A549 treated with AZD9567 at 1 μM for 4 hours (cell line): Measurements from ENCODE around the gene ZSCAN25. TPM values are rescaled to one million over a fixed set of nuclear protein-coding genes. Genes with fewer than 3 reads are reported as not detected.

Source experiments
- total RNA-seq: library from RNA; stranded (reverse); fragments of 200-300 nt; extraction: Qiagen RNA extraction; gene quantifications from 5 replicates; pipeline ENCODE4 v1.2.3, GENCODE V29; 2022; ENCODE audit not compliant: insufficient read depth

The ZSCAN25 gene
- 9.2 to 20.9 TPM (median 9.9 TPM) in 5 replicates for total RNA-seq

DNA sequence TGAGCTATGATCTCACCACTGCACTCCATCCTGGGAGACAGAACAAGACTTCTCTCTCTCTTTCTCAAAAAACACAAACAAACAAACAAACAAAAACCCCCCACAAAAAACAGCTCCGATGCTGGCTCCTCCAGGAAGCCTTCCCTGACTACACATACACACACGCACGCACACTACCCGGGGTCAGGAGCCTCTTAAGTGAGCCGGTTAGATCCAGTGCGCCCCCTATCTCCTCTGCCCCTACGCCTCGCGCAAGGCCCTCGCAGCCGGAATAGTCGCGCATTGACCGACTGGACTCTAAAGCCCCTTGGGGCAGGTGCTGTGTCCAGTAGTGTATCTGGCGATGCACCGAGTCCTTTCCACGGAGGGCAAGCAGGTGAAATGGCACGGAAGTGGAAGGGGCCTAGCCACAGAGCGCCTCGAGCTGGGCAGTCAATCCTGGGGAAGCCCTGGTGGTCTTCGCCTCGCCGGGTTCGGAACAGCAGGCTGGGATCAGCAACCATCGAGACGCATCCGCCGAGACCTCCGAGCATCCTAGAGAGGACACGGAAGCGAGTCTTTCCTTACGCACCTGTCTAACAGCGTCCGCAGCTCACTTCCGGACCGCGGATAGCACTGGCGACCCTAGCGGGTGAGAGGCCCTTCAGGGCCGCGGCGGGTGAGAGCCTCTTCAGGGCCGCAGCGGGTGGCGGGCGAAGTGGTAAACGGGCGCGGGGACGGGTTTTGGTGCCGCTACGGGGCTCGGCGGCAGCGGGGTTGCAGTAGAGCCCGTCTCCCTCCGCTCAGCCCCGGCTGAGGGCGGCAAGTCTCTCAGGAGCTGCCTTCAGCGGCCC, at the start of gene ZSCAN25:
Gene ZSCAN25, plus strand, starts transcription at position 588 of the 833 bp plus-strand sequence. CDS start 2,661 bp downstream, outside the sequence.

DNA sequence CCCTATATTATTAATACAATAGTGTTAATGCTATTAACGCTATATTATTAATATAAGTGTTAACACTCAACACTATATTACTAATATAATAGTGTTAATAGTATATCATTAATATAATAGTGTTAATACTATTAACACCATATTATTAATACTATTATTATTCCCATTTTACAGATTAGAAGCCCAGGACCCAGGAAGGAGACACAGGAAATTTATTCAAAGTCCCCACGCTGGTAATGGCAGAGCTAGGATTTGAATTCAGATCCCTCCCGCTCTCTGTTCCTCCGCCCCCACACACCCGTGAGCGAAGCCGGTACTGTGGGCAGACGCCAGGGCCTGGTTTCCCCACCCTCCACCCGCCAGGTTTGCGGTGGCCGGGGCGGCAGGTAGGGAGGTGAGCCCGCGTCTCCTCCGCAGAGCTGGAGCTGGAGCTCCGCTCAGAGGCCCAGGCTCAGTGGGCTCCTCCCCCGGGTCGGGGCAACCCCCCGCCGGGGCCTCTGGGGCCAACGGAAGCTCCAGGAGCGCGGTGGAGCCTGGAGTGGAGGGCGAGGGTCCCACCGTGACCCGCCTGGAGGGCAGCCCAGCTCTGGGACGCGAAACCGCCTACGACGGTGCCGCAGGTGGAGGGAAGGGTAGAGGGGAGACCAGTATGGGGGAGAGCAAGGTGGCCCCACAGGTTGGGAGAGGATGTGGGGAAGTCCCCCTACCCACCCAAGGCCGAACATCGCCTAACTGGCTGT, 18.8 kb upstream of the ZSCAN25 start, which contains the start of gene TMEM225B:
Gene TMEM225B, plus strand, starts transcription at position 506 of the 740 bp plus-strand sequence. CDS start 6,122 bp downstream, outside the sequence.

GRCh38 chr7:99679400-99680191, 62.9 kb downstream of the ZSCAN25 start, which contains the start of gene CYP3A5:
TSS of gene CYP3A5 (minus strand) at chr7:99679996. CDS start at chr7:99679896, 100 bp downstream.

Other genes starting within 250 kb of the ZSCAN25 start
- gene ARPC1B, start 242.2 kb upstream of the ZSCAN25 start, total RNA-seq: 287 to 303 TPM (median 288 TPM) in 5 replicates
- 152 to 187 TPM (median 175 TPM) in 5 replicates for gene PDAP1, start 208.3 kb upstream of the ZSCAN25 start, total RNA-seq
- 131 to 157 TPM (median 151 TPM) in 5 replicates for gene BUD31, start 208.0 kb upstream of the ZSCAN25 start, total RNA-seq
- 6.5 to 10.9 TPM (median 6.6 TPM) in 5 replicates for gene PTCD1, start 178.1 kb upstream of the ZSCAN25 start, total RNA-seq
- 40.4 to 49.9 TPM (median 47.9 TPM) in 5 replicates for gene CPSF4, start 178.0 kb upstream of the ZSCAN25 start, total RNA-seq
- gene ATP5MF, start 150.8 kb upstream of the ZSCAN25 start, total RNA-seq: 912 to 1,062 TPM (median 917 TPM) in 5 replicates
- gene ZNF789, start 144.1 kb upstream of the ZSCAN25 start, total RNA-seq: 8.0 to 13.8 TPM (median 9.2 TPM) in 5 replicates
- 17.4 to 20.4 TPM (median 18.1 TPM) in 5 replicates for gene ZNF394, start 116.7 kb upstream of the ZSCAN25 start, total RNA-seq
- gene ZKSCAN5, start 112.3 kb upstream of the ZSCAN25 start, total RNA-seq: 8.6 to 12.6 TPM (median 9.5 TPM) in 5 replicates
- 5.0 to 7.4 TPM (median 6.5 TPM) in 5 replicates for gene FAM200A, start 64.8 kb upstream of the ZSCAN25 start, total RNA-seq
- 45.1 to 56.7 TPM (median 53.1 TPM) in 5 replicates for gene ZNF655, start 58.3 kb upstream of the ZSCAN25 start, total RNA-seq
- gene TMEM225B, start 18.7 kb upstream of the ZSCAN25 start, total RNA-seq: 1.0 to 1.5 TPM (median 1.4 TPM) in 4 of 5 replicates, not detected in the other
- 1.3 to 1.5 TPM (median 1.4 TPM) in 4 of 5 replicates, not detected in the other for gene CYP3A5, start 63.0 kb downstream of the ZSCAN25 start, total RNA-seq
- gene CYP3A7, start 118.2 kb downstream of the ZSCAN25 start, total RNA-seq: not detected in 5 replicates
- not detected in 5 replicates for gene CYP3A4, start 167.2 kb downstream of the ZSCAN25 start, total RNA-seq
- not detected in 5 replicates for gene CYP3A43, start 211.1 kb downstream of the ZSCAN25 start, total RNA-seq